ENCODE data around the gene ARHGAP24. TPM values are rescaled to one million over a fixed set of nuclear protein-coding genes. Genes with fewer than 3 reads are reported as not detected.

Gene ARHGAP24
- total RNA-seq, 1 donor from 2014 or later = not detected

- DNase-seq (ENCODE audit: low spot score) = no peak
- Mint-ChIP-seq H3K27ac (no peak overlapping the region), H3K4me3 (no peak overlapping the region), H3K9me3 (no peaks in the 10 kb centered on the region), H3K4me1 (ENCODE audit: low read depth) (no peaks in the 10 kb centered on the region), H3K27me3 (ENCODE audit: insufficient read depth) (no peaks in the 10 kb centered on the region), H3K36me3 (ENCODE audit: low read depth) (no peaks in the 10 kb centered on the region)
- intact Hi-C loops (cut with micrococcal nuclease) = no loop called here
Observed at GRCh38 chr4:85862896-85863295, 387.9 kb downstream of the ARHGAP24 start.

DNA sequence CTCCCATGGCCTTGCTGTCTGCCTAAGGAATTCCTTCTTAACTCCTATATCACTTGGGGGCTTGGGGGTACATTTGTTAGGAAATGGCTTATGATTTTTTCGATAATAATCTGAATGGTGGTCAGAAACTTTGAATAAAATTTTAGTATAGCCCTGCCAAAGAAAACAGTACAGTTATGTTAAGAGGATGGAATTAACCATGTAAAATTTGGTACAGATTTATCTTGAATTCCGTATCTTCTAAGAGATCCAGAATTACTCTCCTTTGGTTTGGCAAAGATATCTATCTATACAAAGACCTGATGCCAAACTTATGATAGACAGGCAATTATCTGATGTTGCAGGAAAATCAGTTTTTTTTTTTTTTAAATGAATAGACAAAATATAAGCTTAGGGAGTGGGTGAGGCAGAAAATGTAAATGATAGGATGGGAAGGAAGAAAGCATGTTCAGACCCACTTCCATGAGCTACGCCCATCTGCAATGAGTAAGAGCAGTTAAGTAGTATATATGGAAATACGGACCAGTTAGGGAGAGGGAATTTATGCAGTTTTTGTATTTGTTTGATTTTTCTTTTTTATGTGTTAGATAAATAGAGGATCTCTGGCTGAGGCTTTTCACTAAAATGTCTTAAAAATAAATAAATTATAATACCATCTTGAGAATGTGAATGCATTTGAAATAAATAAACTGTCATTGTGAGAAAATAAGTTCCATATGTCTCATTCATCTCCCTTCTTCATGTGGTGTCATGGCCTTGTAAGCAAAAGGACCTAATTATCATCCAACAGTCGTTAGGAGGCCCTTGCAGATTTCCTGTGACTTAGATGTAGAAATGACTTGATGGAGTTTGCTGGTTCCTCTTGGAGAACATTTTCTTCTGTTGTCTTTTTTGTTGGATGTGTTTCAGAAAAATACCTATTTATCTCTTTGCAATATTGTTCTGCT is 389.6 kb downstream of the ARHGAP24 start:
- no peak overlapping the region for H3K4me3 Mint-ChIP-seq
- intact Hi-C loops (cut with micrococcal nuclease) = no loop called here

GRCh38 chr4:85865256-85865655 is 390.3 kb downstream of the ARHGAP24 start:
- Mint-ChIP-seq H3K36me3 (ENCODE audit: low read depth) (no peaks in the 10 kb centered on the region), H3K27ac (no peak overlapping the region), H3K4me1 (ENCODE audit: low read depth) (no peaks in the 10 kb centered on the region), H3K4me3 (no peak overlapping the region), H3K9me3 (no peaks in the 10 kb centered on the region), H3K27me3 (ENCODE audit: insufficient read depth) (no peaks in the 10 kb centered on the region)
- DNase-seq (ENCODE audit: low spot score) = no peak
- intact Hi-C loops (cut with micrococcal nuclease) = no loop called here

More for the DNA sequence above, 389.6 kb downstream of the ARHGAP24 start:
- no peak for DNase-seq (ENCODE audit: low spot score)
- H3K27ac Mint-ChIP-seq = no peak overlapping the region
- no peaks in the 10 kb centered on the region for H3K9me3 Mint-ChIP-seq
- H3K4me1 Mint-ChIP-seq (ENCODE audit: low read depth) = no peaks in the 10 kb centered on the region
- no peaks in the 10 kb centered on the region for H3K36me3 Mint-ChIP-seq (ENCODE audit: low read depth)
- no peaks in the 10 kb centered on the region for H3K27me3 Mint-ChIP-seq (ENCODE audit: insufficient read depth)

GRCh38 chr4:85866508-85866907 is 391.6 kb downstream of the ARHGAP24 start:
- intact Hi-C loops (cut with micrococcal nuclease) = no loop called here
- H3K27me3 Mint-ChIP-seq (ENCODE audit: insufficient read depth) = no peaks in the 10 kb centered on the region
- H3K4me1 Mint-ChIP-seq (ENCODE audit: low read depth) = no peaks in the 10 kb centered on the region
- no peaks in the 10 kb centered on the region for H3K9me3 Mint-ChIP-seq
- H3K36me3 Mint-ChIP-seq (ENCODE audit: low read depth) = no peaks in the 10 kb centered on the region
- no peak for DNase-seq (ENCODE audit: low spot score)
- no peak overlapping the region for H3K27ac Mint-ChIP-seq
- no peak overlapping the region for H3K4me3 Mint-ChIP-seq

DNA sequence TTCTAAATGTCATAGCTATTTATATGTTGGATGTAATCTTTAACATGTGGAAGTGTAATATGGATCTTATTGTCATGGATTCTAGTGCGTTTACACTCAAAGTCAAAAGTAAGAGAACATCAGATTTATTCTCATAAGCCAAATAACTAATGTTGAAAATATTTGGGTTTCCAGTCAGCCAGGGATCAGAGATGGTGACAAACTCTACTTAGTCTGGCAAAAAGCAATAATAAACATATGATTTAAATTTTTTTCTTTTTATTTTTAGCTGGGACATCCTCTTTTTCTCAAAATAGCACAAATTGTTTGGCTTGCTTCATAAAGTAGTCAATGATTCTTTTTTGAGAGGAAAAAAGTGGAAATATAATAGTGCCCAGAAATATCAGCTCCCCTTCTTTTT is 392.3 kb downstream of the ARHGAP24 start:
- Mint-ChIP-seq H3K4me1 (ENCODE audit: low read depth) (no peaks in the 10 kb centered on the region), H3K36me3 (ENCODE audit: low read depth) (no peaks in the 10 kb centered on the region), H3K4me3 (no peak overlapping the region), H3K27ac (no peak overlapping the region), H3K9me3 (no peaks in the 10 kb centered on the region), H3K27me3 (ENCODE audit: insufficient read depth) (no peaks in the 10 kb centered on the region)
- intact Hi-C loops (cut with micrococcal nuclease) = no loop called here
- no peak for DNase-seq (ENCODE audit: low spot score)

GRCh38 chr4:85869181-85869580 is 394.2 kb downstream of the ARHGAP24 start:
- H3K4me3 Mint-ChIP-seq = no peak overlapping the region
- no peaks in the 10 kb centered on the region for H3K27me3 Mint-ChIP-seq (ENCODE audit: insufficient read depth)
- DNase-seq (ENCODE audit: low spot score) = no peak
- intact Hi-C loops (cut with micrococcal nuclease) = no loop called here
- H3K36me3 Mint-ChIP-seq (ENCODE audit: low read depth) = no peaks in the 10 kb centered on the region
- H3K9me3 Mint-ChIP-seq = no peaks in the 10 kb centered on the region
- no peak overlapping the region for H3K27ac Mint-ChIP-seq
- H3K4me1 Mint-ChIP-seq (ENCODE audit: low read depth) = no peaks in the 10 kb centered on the region

DNA sequence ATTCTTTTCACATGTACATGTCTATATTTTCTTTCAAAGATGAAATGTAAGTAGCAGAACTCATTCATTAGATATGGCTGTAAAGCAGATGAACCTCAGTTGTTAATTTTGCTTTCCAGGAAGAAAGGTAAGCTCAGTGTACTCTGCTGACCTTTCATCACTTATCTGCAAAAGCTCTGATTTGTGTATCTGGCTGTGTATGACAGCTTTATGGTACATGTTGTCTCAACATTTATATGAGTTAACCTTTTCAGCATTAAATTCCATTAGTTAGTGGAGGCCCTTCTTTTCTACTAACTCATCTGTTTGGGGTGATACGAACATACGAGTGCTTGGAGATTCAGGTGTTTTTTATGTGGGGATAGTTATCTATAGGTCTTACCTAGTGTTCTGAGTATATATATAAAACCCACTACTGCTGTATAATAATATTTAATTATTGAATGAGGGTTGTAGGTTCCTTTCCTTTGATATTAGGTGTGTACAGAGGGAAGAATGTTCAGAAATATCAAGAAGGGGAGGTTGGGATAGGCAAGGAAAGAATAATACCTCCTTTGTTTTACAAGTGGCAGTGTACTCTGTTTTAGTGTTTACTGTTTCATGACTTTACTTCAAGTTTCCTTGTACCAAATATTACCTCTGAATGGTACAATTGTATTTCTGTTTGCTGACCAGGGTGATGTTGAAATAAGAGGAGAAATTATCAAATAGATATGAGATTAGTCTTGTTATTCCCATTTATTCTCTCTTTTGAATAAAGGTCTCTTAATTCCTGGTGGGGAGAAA is 395.5 kb downstream of the ARHGAP24 start:
- no peaks in the 10 kb centered on the region for H3K9me3 Mint-ChIP-seq
- intact Hi-C loops (cut with micrococcal nuclease) = no loop called here
- no peaks in the 10 kb centered on the region for H3K4me1 Mint-ChIP-seq (ENCODE audit: low read depth)
- no peaks in the 10 kb centered on the region for H3K27me3 Mint-ChIP-seq (ENCODE audit: insufficient read depth)
- no peak overlapping the region for H3K27ac Mint-ChIP-seq
- no peak for DNase-seq (ENCODE audit: low spot score)
- no peak overlapping the region for H3K4me3 Mint-ChIP-seq
- H3K36me3 Mint-ChIP-seq (ENCODE audit: low read depth) = no peaks in the 10 kb centered on the region

- Mint-ChIP-seq H3K4me3 (no peak overlapping the region), H3K27me3 (ENCODE audit: insufficient read depth) (no peaks in the 10 kb centered on the region), H3K36me3 (ENCODE audit: low read depth) (no peaks in the 10 kb centered on the region), H3K27ac (no peak overlapping the region), H3K9me3 (no peaks in the 10 kb centered on the region), H3K4me1 (ENCODE audit: low read depth) (no peaks in the 10 kb centered on the region)
- DNase-seq (ENCODE audit: low spot score) = no peak
- intact Hi-C loops (cut with micrococcal nuclease) = no loop called here
Observed at GRCh38 chr4:85873566-85873965, 398.6 kb downstream of the ARHGAP24 start.

DNA sequence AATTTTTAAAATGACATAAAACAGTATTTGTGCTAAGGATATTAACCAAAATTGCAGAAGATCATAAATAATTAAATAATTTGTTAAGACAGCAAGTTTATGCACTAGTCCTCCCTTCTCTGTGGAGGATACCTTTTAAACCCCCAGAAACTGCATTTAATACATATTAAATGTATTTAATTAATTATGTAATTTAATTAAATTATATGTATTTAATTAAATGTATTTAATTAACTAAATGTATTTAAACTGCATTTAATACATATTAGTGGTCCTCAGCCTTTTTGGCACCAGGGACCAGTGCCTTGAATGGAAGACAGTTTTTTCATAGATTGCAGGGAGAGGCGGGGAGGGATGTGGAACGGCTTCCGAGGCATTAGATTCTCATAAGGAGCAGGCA is 404.6 kb downstream of the ARHGAP24 start:
- Mint-ChIP-seq H3K27ac (no peak overlapping the region), H3K4me3 (no peak overlapping the region), H3K9me3 (no peaks in the 10 kb centered on the region), H3K4me1 (ENCODE audit: low read depth) (no peaks in the 10 kb centered on the region), H3K27me3 (ENCODE audit: insufficient read depth) (no peaks in the 10 kb centered on the region), H3K36me3 (ENCODE audit: low read depth) (no peaks in the 10 kb centered on the region)
- intact Hi-C loops (cut with micrococcal nuclease) = no loop called here
- DNase-seq (ENCODE audit: low spot score) = no peak

- intact Hi-C loops (cut with micrococcal nuclease) = no loop called here
- DNase-seq (ENCODE audit: low spot score) = no peak
- H3K27ac Mint-ChIP-seq = no peak overlapping the region
Observed at GRCh38 chr4:85883180-85883579, 408.2 kb downstream of the ARHGAP24 start.

GRCh38 chr4:85884251-85884650 is 409.3 kb downstream of the ARHGAP24 start:
- H3K9me3 Mint-ChIP-seq = no peaks in the 10 kb centered on the region
- H3K27ac Mint-ChIP-seq = no peak overlapping the region
- no peaks in the 10 kb centered on the region for H3K4me1 Mint-ChIP-seq (ENCODE audit: low read depth)
- no peaks in the 10 kb centered on the region for H3K27me3 Mint-ChIP-seq (ENCODE audit: insufficient read depth)
- no peak for DNase-seq (ENCODE audit: low spot score)
- intact Hi-C loops (cut with micrococcal nuclease) = no loop called here
- H3K36me3 Mint-ChIP-seq (ENCODE audit: low read depth) = no peaks in the 10 kb centered on the region
- H3K4me3 Mint-ChIP-seq = no peak overlapping the region

More at GRCh38 chr4:85883180-85883579, 408.2 kb downstream of the ARHGAP24 start:
- Mint-ChIP-seq H3K4me3 (no peak overlapping the region), H3K36me3 (ENCODE audit: low read depth) (no peaks in the 10 kb centered on the region), H3K27me3 (ENCODE audit: insufficient read depth) (no peaks in the 10 kb centered on the region), H3K9me3 (no peaks in the 10 kb centered on the region), H3K4me1 (ENCODE audit: low read depth) (no peaks in the 10 kb centered on the region)

DNA sequence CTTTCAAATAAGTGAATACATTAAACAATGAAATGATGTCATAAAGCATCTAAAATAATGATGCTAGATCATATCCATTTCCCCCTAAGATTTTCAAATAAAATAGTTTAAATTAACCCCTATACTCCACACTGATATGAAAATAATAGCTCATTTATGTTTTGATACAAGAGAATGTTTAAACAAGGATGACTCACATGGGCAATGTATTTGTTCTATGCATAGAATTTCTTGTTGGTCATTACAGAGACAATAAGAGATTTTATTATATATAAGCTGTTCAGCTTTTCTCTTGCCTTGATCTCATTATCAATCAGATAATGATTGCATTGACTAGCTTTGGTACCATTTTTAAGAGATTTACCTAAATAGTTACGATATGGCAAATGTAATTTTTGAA is 411.7 kb downstream of the ARHGAP24 start:
- Mint-ChIP-seq H3K27me3 (ENCODE audit: insufficient read depth) (no peaks in the 10 kb centered on the region), H3K36me3 (ENCODE audit: low read depth) (no peaks in the 10 kb centered on the region), H3K27ac (no peak overlapping the region), H3K4me3 (no peak overlapping the region), H3K9me3 (peaks cover 4% of the 10 kb centered on the region), H3K4me1 (ENCODE audit: low read depth) (no peaks in the 10 kb centered on the region)
- DNase-seq (ENCODE audit: low spot score) = no peak
- intact Hi-C loops (cut with micrococcal nuclease) = no loop called here

DNA sequence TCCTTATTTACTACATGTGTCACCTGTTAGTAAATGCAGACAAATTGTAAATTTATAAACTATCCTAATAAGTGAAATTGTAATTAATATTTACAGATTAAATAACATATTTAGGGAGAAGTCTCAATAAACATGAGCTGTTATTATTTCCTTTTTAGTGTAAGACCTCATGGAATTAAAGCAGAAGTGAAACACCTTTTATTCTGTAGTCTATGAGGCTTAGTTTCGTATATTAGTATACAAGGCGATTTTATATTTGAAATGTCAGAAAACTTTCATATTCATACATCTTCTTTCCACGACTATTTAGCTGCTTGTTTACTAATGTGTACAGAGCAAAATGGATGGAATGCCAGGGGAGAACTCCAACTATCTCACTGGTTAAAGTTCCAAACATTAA is 414.4 kb downstream of the ARHGAP24 start:
- no peaks in the 10 kb centered on the region for H3K4me1 Mint-ChIP-seq (ENCODE audit: low read depth)
- no peak for DNase-seq (ENCODE audit: low spot score)
- intact Hi-C loops (cut with micrococcal nuclease) = no loop called here
- no peaks in the 10 kb centered on the region for H3K27me3 Mint-ChIP-seq (ENCODE audit: insufficient read depth)
- no peak overlapping the region for H3K4me3 Mint-ChIP-seq
- no peak overlapping the region for H3K27ac Mint-ChIP-seq
- peaks cover 4% of the 10 kb centered on the region for H3K9me3 Mint-ChIP-seq
- no peaks in the 10 kb centered on the region for H3K36me3 Mint-ChIP-seq (ENCODE audit: low read depth)
